Omental fat pad (tissue), 4 donors: Measurements from ENCODE around the gene LYPD6B. TPM values are rescaled to one million over a fixed set of nuclear protein-coding genes. Genes with fewer than 3 reads are reported as not detected.
"Not testable (repeated sequence)": the region's sequence is repeated elsewhere in the genome, so short reads cannot be mapped to it uniquely, and the experiment has no call there.

Source experiments
- ATAC-seq: fragments of 150-250 bp; one replicate; pipeline ENCODE4 v1.9.1; 2016; ENCODE audit warnings: mild to moderate bottlenecking, moderate library complexity; ENCODE audit not compliant: low FRiP score
- DNase-seq: peaks from one replicate; pipeline ENCODE4 v3.0.0-alpha.2; 2019; ENCODE audit warnings: low spot score
- CTCF ChIP-seq, 3 donors: fragments of 450-650 bp; IDR thresholded peaks; one replicate each; pipeline ENCODE4 v1.5.1; 2016 to 2017; ENCODE audit warnings: antibody characterized with exemption in 3 of 3, mild to moderate bottlenecking in 3 of 3, moderate library complexity in 2 of 3
- total RNA-seq, 4 donors: library from RNA; depleted of rRNA; stranded (reverse); fragments of >200 nt; gene quantifications; one replicate each; pipeline ENCODE4 v1.1.0, GENCODE V29; 2016

LYPD6B gene
- total RNA-seq, 4 donors from 2014 or later, result 0.50 to 0.65 TPM; not detected in 2

- DNase-seq (no peak), ATAC-seq (no peak)
- no peak for TF ChIP-seq CTCF (IDR thresholded peaks at IDR 0.05)
Observed at GRCh38 chr2:149236410-149236809, 197.9 kb downstream of the LYPD6B start.

- no peak for DNase-seq
- no peak for TF ChIP-seq CTCF (IDR thresholded peaks at IDR 0.05)
- ATAC-seq, result no peak
Observed at GRCh38 chr2:149246186-149246585, 207.7 kb downstream of the LYPD6B start.

- not testable (repeated sequence) for ATAC-seq, DNase-seq
Observed at GRCh38 chr2:149251436-149251835, 212.9 kb downstream of the LYPD6B start.

GRCh38 chr2:149256877-149257276 lies 218.4 kb downstream of the LYPD6B start:
- DNase-seq, ATAC-seq: not testable (repeated sequence)

- no peak for TF ChIP-seq CTCF (IDR thresholded peaks at IDR 0.05)
- DNase-seq (no peak), ATAC-seq (no peak)
Observed at GRCh38 chr2:149258531-149258930, 220.0 kb downstream of the LYPD6B start.

- no peak for ATAC-seq
- no peak for TF ChIP-seq CTCF (IDR thresholded peaks at IDR 0.05)
- DNase-seq, result no peak
Observed at GRCh38 chr2:149259136-149259535, 220.6 kb downstream of the LYPD6B start.

GRCh38 chr2:149261692-149262091 lies 223.2 kb downstream of the LYPD6B start:
- no peak for ATAC-seq
- TF ChIP-seq CTCF (IDR thresholded peaks at IDR 0.05), result no peak
- DNase-seq, result no peak

Other genes with a start within 250 kb of the LYPD6B start
- 1 to 10 TPM in 3 of 4 donors, under 1 TPM in 1; 0.88 to 4.5 (median 2.4) TPM for gene KIF5C, start 163.5 kb upstream of the LYPD6B start, total RNA-seq